Osteoblast (primary cell): ENCODE measurements around the gene MUC5AC. TPM values are rescaled to one million over a fixed set of nuclear protein-coding genes. Genes with fewer than 3 reads are reported as not detected.

ENCODE experiments used
- DNase-seq: peaks from one replicate; pipeline ENCODE4 v3.0.0; 2011; ENCODE audit warnings: low spot score, mixed read lengths; ENCODE audit not compliant: insufficient read length; ENCODE audit errors: missing footprints
- H2AFZ ChIP-seq: 2 replicates; pipeline ENCODE4 v1.6.0; 2011; ENCODE audit warnings: mild to moderate bottlenecking, low read length
- H3K27ac ChIP-seq: 2 replicates; pipeline ENCODE4 v1.5.1; 2011; ENCODE audit warnings: mild to moderate bottlenecking, low read depth, low read length, moderate library complexity
- H3K27me3 ChIP-seq: 2 replicates; pipeline ENCODE4 v1.6.0; 2012; ENCODE audit warnings: mild to moderate bottlenecking, control low read depth, inconsistent platforms, low read length, moderate library complexity; ENCODE audit not compliant: insufficient read depth
- H3K36me3 ChIP-seq: 2 replicates; pipeline ENCODE4 v1.5.1; 2011; ENCODE audit warnings: mild to moderate bottlenecking, low read length, control low read depth, moderate library complexity; ENCODE audit not compliant: insufficient read depth
- H3K4me1 ChIP-seq: 2 replicates; pipeline ENCODE4 v1.5.1; 2011; ENCODE audit warnings: mild to moderate bottlenecking, low read length, control low read depth, moderate library complexity; ENCODE audit not compliant: insufficient read depth
- H3K4me2 ChIP-seq: 2 replicates; pipeline ENCODE4 v1.6.0; 2011; ENCODE audit warnings: mild to moderate bottlenecking, low read length; ENCODE audit not compliant: insufficient read depth
- H3K4me3 ChIP-seq: fragments of 200-600 bp; sonication (generic); 3 replicates; pipeline ENCODE4 v1.5.1; 2012; ENCODE audit warnings: mild to moderate bottlenecking, low read length, inconsistent platforms; ENCODE audit not compliant: insufficient read depth
- H3K79me2 ChIP-seq: 2 replicates; pipeline ENCODE4 v1.6.0; 2012; ENCODE audit warnings: mild to moderate bottlenecking, low read length, control low read depth, inconsistent platforms; ENCODE audit not compliant: insufficient read depth
- H3K9me3 ChIP-seq: 2 replicates; pipeline ENCODE4 v1.5.1; 2011; ENCODE audit warnings: low read depth, low read length, control low read depth
- H4K20me1 ChIP-seq: 2 replicates; pipeline ENCODE4 v1.6.0; 2012; ENCODE audit warnings: mild to moderate bottlenecking, low read length, control low read depth; ENCODE audit not compliant: insufficient read depth
- total RNA-seq: library from RNA; depleted of rRNA; stranded (reverse); fragments of >200 nt; gene quantifications from 2 replicates; pipeline ENCODE4 v1.2.3, GENCODE V29; 2012
- TF ChIP-seq, protein P1 (sequence below): IDR thresholded peaks from 2 replicates; pipeline ENCODE4 v1.5.1; 2011; ENCODE audit warnings: mild to moderate bottlenecking, low read depth, low read length, moderate library complexity; ENCODE audit errors: extremely low read depth

The MUC5AC gene
- total RNA-seq, 1 donor: not detected

- Histone ChIP-seq H2AFZ (no peak within 1 kb of the TSS), H3K36me3 (no peaks in the 10 kb centered on the region), H3K4me2 (no peak within 1 kb of the TSS), H3K4me1 (no peaks in the 10 kb centered on the region), H4K20me1 (no peaks in the 10 kb centered on the region), H3K79me2 (no peaks in the 10 kb centered on the region), H3K27ac (no peak within 1 kb of the TSS), H3K27me3 (no peaks in the 10 kb centered on the region), H3K9me3 (no peaks in the 10 kb centered on the region), H3K4me3 (no peak within 1 kb of the TSS)
- TF ChIP-seq, protein P1, sequence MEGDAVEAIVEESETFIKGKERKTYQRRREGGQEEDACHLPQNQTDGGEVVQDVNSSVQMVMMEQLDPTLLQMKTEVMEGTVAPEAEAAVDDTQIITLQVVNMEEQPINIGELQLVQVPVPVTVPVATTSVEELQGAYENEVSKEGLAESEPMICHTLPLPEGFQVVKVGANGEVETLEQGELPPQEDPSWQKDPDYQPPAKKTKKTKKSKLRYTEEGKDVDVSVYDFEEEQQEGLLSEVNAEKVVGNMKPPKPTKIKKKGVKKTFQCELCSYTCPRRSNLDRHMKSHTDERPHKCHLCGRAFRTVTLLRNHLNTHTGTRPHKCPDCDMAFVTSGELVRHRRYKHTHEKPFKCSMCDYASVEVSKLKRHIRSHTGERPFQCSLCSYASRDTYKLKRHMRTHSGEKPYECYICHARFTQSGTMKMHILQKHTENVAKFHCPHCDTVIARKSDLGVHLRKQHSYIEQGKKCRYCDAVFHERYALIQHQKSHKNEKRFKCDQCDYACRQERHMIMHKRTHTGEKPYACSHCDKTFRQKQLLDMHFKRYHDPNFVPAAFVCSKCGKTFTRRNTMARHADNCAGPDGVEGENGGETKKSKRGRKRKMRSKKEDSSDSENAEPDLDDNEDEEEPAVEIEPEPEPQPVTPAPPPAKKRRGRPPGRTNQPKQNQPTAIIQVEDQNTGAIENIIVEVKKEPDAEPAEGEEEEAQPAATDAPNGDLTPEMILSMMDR: no peak
- peak; percentile 85 for DNase-seq
Observed at GRCh38 chr11:1222491-1223345, 65.0 kb downstream of the MUC5AC start, which contains the start of gene MUC5B. TSS of gene MUC5B (plus strand) at chr11:1223066. CDS start at chr11:1223124, 58 bp downstream.

DNA sequence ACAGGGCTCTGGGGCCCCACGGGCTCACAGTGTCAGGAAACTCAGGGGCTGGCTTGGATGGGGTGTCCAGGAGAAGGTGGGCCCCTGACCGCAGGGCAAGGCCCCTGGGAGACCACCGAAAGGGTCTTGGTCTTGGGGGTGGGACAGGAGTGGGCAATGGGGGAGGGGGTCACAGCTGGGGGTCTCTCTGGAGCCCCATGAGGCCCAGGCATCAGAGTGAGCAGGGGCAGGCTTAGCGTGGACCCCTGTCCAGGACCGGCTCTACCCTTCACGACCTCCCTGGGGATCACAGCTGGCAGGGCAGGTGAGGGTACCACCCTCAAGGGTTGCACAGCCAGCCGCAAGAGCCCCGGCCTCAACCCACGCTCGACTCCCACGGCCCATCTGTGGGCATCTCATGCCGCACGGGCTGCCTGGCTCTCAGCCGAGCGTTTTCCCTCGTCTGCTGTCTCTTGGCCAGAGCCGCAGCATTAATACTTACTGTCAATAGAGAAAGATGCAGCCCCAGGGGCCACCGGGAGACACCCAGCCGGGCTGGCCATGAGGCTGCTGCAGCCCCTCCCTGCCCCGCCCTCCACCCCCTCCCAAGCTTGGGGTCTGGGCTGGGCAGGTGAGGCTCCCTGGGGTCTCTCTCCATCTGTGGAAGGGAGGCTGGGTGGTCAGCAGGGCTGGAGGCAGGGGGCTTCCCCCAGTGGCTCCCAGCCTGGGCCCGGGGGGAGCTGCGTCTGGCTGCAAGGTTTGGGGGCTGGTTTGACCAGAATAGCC lies 65.8 kb downstream of the MUC5AC start:
- TF ChIP-seq, protein P1: no peak
- Histone ChIP-seq H3K79me2 (no peaks in the 10 kb centered on the region), H3K4me3 (no peak overlapping the region), H3K27ac (no peak overlapping the region), H3K4me1 (no peaks in the 10 kb centered on the region), H3K9me3 (no peaks in the 10 kb centered on the region), H3K27me3 (no peaks in the 10 kb centered on the region), H3K36me3 (no peaks in the 10 kb centered on the region), H4K20me1 (no peaks in the 10 kb centered on the region), H2AFZ (no peak overlapping the region), H3K4me2 (no peak overlapping the region)
- peak; percentile 92 for DNase-seq

- no peaks in the 10 kb centered on the region for H4K20me1 ChIP-seq
- DNase-seq: peak; percentile 92
Observed at GRCh38 chr11:1224111-1224490, 66.3 kb downstream of the MUC5AC start.

More at GRCh38 chr11:1224111-1224490, 66.3 kb downstream of the MUC5AC start:
- H3K36me3 ChIP-seq: no peaks in the 10 kb centered on the region
- no peak overlapping the region for H3K27ac ChIP-seq
- no peaks in the 10 kb centered on the region for H3K27me3 ChIP-seq
- no peak overlapping the region for H3K4me2 ChIP-seq
- H3K9me3 ChIP-seq: no peaks in the 10 kb centered on the region
- TF ChIP-seq, protein P1: no peak
- H2AFZ ChIP-seq: no peak overlapping the region
- no peaks in the 10 kb centered on the region for H3K79me2 ChIP-seq
- H3K4me3 ChIP-seq: no peak overlapping the region
- no peaks in the 10 kb centered on the region for H3K4me1 ChIP-seq
